Testis (tissue), 2 donors: ENCODE results near the gene CCDC184.

Source experiments
- CTCF ChIP-seq, 3 experiments: fragments of 450-650 bp in 2 of 3; fragments of 200-600 bp in 1 of 3; sonication (generic) in 1 of 3; IDR thresholded peaks; one replicate each; pipeline ENCODE4 v1.5.1; 2016 to 2019; ENCODE audit warnings: antibody characterized with exemption in 3 of 3, mild to moderate bottlenecking in 2 of 3, moderate library complexity in 1 of 3
- POLR2A ChIP-seq: fragments of 450-650 bp; IDR thresholded peaks from one replicate; pipeline ENCODE4 v1.6.1; 2017; ENCODE audit warnings: antibody characterized with exemption, mild to moderate bottlenecking, moderate library complexity

- no peak for TF ChIP-seq CTCF (IDR thresholded peaks at IDR 0.05)
- no peak for TF ChIP-seq POLR2A
Measured at GRCh38 chr12:48203192-48203591, 19.7 kb downstream of the CCDC184 start, which contains the start of gene OR10AD1.
